Choroid plexus epithelial cell (primary cell): Measurements from ENCODE around the gene RAB30.
"Not testable (repeated sequence)": the region's sequence is repeated elsewhere in the genome, so short reads cannot be mapped to it uniquely, and the experiment has no call there.

ENCODE experiments used
- DNase-seq: peaks from one replicate; pipeline ENCODE4 v3.0.0-alpha.2; 2010; ENCODE audit warnings: low read depth
- H3K4me3 ChIP-seq: 2 replicates; pipeline ENCODE4 v1.5.1; 2011; ENCODE audit warnings: low read depth, mild to moderate bottlenecking, control low read depth, low read length, moderate library complexity
- TF ChIP-seq, protein P1 (sequence below): conservative IDR thresholded peaks from 2 replicates; pipeline ENCODE4 v1.5.1; 2011; ENCODE audit warnings: low read depth, mild to moderate bottlenecking, control low read depth, inconsistent platforms, low read length, moderate library complexity

The RAB30 gene

DNA sequence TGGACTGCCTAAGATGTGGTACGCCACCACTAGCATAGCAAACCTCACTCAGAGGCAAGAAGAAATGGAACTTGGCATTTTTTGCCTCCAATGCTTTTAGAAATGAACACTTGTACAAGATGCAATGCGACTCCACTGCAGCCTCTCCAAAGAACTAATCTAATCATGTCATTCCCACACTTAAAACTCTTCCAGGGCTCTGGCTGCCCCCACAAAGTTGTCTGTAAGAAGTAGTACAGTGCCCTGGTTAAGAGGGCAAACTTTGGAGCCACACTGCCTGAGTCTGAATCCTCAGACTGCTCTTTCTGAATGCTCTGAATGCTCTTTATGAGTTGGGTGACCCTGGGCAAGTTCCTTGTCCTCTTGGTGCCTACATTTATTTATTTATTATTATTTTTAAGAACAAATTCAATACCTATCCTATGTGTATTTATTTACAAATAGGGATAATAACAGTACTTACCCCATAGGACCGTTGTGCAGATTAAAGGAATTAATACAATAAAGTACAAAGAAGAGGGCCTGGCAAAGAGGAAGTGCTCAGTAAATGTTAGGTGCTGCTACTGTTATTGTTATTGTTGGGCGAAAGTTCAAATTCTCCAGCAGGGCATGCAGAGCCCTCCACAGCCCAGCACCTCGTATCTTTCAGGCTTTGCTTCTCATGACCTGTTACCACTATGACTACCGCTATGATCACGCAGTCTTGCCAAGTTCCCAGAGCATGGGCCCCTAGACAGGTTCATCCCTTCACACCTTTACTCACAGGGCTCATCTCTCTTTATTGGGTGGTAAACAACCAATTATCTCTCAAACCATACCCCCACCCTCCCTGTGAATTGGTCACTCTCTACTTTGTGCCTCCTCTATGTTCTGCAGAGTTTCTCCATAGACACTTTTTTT lies 59.3 kb downstream of the RAB30 start:
- no peak for DNase-seq
- H3K4me3 ChIP-seq: no peak overlapping the region
- TF ChIP-seq, protein P1, sequence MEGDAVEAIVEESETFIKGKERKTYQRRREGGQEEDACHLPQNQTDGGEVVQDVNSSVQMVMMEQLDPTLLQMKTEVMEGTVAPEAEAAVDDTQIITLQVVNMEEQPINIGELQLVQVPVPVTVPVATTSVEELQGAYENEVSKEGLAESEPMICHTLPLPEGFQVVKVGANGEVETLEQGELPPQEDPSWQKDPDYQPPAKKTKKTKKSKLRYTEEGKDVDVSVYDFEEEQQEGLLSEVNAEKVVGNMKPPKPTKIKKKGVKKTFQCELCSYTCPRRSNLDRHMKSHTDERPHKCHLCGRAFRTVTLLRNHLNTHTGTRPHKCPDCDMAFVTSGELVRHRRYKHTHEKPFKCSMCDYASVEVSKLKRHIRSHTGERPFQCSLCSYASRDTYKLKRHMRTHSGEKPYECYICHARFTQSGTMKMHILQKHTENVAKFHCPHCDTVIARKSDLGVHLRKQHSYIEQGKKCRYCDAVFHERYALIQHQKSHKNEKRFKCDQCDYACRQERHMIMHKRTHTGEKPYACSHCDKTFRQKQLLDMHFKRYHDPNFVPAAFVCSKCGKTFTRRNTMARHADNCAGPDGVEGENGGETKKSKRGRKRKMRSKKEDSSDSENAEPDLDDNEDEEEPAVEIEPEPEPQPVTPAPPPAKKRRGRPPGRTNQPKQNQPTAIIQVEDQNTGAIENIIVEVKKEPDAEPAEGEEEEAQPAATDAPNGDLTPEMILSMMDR: no peak

DNA sequence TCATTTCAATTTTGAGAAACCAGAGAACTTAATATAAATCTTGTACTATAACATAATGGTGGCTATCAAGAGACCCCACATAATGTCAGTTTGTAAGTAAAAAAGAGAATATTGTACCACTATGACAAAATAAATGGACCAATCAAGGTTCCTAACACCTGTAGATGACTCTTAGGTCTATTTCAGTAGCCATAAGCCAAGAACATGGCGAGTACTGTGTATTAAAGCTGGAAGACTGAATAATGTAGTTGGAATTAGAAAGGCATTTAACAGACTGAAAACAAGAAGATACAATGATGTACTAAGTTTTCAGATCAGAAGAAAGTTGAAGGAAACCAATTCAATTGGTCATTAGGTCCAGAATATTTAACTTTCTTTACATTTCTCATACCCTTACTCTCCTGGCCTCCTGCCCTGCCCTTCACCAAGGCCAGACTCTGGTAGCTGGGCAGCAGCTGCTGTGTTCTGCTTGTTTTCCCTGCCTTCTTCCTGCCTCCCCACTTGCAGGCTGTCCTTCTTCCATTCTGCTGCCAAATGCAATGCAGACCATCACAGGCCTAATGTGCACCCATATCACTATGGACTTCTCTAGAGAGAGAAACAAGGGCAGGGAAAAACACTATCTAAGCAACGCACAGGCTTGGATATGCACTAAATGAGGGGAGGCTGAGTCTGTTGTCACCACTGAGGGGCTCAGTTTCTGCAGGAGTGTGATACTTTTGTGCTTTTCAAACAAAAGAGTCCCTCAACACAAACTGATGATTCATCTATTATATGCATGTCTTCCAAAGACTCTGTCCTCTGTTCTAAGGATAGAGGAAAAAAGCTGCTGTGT lies 60.1 kb downstream of the RAB30 start:
- H3K4me3 ChIP-seq: no peak overlapping the region
- TF ChIP-seq, protein P1: no peak
- DNase-seq: no peak

GRCh38 chr11:83009999-83010398 lies 61.7 kb downstream of the RAB30 start:
- TF ChIP-seq, protein P1: no peak
- H3K4me3 ChIP-seq: no peak overlapping the region
- no peak for DNase-seq

DNA sequence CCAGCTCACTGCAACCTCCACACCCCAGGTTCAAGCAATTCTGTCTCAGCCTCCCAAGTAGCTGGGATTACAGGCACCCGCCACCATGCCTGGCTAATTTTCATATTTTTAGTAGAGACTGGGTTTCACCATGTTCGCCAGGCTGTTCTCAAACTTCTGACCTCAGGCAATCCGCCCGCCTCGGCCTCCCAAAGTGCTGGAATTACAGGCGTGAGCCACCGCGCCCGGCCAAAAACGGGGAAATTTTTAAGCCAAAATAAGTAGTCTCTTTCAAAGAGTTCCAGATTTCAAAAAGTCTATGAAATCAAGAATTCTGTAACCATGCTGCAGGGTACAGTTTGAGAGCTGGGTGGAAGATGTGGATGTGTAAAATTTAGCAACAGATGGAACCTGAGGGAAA lies 62.6 kb downstream of the RAB30 start:
- not testable (repeated sequence) for DNase-seq, H3K4me3 ChIP-seq

DNA sequence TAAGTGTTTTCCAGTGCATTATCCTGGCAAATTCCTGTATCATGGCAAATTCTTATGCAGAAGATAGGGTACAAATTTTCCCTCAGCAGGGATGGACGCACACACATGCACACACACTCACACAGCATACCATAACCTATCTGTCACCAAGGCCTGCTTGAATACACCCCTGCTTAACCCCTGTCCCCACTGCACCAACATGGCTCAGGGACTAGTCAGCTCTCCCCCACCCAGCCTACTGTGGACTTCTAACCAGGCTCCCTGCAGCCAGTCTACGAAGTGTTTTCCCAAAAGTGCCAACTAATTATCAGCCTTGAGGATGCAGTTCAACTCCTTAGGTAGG lies 63.1 kb downstream of the RAB30 start:
- no peak overlapping the region for H3K4me3 ChIP-seq
- TF ChIP-seq, protein P1: no peak
- DNase-seq: peak; percentile 31

DNA sequence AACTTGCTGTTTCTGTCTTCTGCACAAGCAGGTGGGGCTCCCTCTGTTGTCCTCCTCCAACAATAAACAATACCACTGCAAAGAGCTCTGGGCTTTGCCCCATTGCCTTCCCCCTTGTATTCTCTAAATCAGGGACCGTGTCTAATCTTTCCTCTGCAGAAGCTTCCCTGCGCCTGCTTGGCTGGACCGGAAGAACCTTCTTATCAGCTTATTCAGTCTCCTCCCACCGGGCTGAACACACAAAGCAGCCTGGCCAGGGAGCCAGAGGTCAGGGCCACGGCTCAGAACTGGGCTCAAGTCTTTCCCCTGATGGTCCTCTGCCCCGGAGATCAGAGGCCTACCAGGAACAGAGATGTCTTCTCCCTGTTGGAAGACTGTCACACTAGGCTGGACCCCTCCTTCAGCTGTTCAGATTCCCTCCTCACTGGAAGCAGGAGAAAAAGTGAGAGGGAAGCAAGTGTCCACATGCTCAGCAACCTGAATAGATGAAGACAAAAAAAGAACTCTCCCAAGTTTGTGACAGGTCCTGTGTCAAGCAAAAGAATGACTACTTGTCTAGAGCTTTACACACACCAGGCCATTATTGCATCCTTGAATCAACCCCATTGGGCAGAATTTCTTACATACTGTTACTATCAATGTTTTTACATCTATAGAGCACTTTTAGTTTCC lies 63.7 kb downstream of the RAB30 start:
- peak; percentile 39 for DNase-seq
- TF ChIP-seq, protein P1: no peak
- H3K4me3 ChIP-seq: no peak overlapping the region

DNA sequence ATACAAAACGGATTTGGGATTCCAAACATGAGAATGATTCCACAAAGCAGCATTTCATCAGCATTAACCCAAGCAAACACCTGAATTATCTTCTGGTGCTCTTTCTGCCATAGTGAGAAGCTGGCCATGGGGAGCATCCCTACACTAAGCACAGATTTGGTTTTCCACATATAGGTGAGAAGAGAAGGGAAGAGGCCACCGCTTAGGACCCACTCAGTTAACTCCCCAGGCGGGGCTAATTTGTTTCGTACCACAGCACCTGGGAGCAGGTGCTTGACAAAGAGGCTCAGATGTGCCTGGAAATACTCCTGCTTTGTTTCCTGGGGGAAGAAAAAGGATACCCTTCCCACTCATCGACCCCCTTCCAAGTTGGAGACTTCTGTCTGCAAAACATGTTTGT lies 64.2 kb downstream of the RAB30 start:
- DNase-seq: no peak
- TF ChIP-seq, protein P1: no peak
- no peak overlapping the region for H3K4me3 ChIP-seq
